HG02938 (cell line): ENCODE results near the gene OSBPL6.

Experiments used
- ATAC-seq: cut with Tn5 transposase; IDR thresholded peaks from one replicate; pipeline ENCODE4 v1.9.1; 2021; ENCODE audit warnings: mild to moderate bottlenecking, moderate library complexity; ENCODE audit not compliant: unreplicated experiment

The OSBPL6 gene

DNA sequence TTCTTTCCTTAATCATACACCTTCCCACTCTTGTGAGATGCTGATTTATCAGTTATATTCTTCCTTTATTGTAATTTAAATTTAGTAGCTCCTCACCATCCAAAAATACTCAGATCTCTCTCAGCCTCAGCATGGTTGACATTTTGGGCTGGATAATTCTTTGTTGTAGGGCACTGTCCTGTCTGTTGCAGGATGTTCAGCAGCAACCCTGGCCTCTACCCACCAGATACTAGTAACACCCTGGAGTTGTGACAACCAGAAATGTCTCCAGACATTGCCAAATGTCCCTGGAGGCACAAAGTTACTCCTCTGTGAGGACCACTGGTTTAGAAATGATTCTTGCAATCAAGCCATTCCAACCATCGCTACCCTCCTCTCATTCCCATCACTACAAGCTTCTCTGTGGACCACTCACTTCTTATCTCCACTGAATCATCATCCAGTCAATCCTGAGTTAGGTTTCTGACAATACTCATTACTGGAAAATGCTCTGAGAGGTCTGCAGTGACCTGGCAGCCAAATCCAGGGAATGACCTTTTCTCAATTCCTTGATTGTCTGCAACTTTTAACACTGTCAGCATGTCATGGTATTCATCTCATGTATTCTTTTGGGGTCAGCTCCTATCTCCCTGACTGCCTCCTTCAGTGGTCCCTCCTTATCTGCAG lies 43.3 kb downstream of the OSBPL6 start:
- ATAC-seq: no peak

DNA sequence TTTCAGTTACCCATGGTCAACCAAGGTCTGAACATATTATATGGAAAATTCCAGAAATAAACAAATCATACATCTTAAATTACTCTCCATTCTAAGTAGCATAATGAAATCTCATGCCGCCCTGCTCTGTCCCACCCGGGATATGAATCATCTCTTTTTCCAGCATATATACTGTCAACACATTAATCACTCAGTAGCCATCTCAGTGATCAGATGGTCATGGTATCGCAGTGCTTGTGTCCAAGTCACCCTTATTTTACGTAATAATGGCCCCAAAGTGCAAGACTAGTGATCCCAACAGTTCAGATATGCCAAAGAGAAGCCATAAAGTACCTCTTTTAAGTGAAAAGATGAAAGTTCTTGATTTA lies 43.8 kb downstream of the OSBPL6 start:
- no peak for ATAC-seq

DNA sequence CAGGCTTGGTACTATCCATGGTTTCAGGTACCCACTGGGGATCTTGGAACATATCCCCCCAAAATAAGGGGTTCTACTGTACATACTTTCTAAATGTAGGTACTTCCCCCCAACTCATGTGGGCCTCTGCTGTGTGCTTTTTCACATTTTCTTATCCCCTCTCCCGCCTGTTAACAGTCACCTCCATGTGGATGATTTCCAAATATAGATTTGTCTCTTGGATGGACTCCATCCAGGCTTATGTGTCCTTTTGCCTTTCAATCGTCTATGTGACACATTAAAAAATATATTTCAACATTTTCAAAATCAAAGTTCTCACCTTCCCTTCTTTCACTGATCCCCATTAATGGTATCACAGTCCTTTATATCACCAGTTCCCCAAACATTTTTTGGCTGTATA lies 44.4 kb downstream of the OSBPL6 start:
- no peak for ATAC-seq

DNA sequence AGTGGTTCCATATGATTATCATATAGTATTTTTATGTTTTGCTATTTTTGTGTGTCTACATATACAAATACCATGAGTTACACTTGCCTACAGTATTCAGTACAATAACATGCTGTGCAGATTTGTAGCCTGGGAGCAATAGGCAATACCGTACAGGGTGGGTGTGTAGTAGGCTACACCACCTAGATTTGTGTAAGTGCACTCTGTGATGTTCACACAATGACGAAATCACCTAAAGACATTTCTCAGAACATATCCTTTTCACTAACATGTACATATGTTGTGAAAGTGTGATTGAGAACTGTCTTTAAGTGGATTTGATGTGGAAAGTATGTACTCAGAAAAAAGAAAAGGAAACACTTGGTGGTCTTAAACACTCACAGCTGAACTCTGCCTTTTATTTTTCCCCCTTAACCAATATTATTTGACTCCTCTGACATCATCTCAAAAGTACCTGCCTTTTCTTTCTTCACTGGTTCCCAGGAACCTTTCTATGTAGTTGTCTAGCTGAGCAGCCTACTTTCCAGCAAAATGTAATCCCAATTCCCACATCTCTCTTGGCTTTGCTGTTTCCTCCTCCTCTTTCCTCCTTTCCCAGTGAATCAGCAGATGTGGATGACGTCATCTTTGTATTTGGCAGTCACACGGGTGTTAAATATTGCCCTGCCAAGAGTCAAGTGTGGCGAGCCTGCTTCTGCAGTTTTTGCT lies 47.7 kb downstream of the OSBPL6 start:
- ATAC-seq: no peak

DNA sequence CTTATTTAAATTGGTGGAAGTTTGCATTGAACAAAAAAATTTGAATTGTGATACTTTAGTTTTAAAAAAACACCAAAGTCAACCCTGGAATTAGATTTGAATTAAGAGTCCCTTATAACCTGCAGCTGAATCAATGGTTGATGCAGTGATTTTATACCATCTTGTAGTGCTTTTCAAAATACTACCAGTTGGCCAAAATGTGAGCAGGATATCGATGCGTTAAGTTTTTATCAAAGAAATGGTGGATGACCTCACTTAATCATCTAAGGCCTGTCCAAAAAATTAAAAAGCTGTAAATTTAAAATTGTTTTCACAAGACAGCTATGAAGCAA lies 48.2 kb downstream of the OSBPL6 start:
- ATAC-seq: no peak

DNA sequence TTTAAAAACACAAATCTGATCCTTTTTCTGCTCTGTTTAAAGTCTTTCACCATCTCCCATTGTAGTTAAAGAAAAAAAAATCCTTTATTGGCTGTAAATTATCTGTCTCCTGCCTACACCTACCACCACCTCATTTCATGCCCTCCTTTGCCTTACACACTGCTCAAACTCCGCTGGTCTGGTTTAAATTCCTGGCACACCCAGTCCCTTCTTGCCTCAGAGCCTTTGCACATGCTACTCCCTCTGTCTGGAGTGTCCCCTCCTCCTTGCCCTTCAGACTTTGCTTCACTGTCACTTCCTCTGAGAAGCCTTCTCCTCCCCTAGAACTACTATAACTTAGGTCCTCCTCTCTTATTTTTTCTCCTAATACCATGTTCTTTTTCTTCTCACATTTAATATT lies 49.6 kb downstream of the OSBPL6 start:
- ATAC-seq: no peak

DNA sequence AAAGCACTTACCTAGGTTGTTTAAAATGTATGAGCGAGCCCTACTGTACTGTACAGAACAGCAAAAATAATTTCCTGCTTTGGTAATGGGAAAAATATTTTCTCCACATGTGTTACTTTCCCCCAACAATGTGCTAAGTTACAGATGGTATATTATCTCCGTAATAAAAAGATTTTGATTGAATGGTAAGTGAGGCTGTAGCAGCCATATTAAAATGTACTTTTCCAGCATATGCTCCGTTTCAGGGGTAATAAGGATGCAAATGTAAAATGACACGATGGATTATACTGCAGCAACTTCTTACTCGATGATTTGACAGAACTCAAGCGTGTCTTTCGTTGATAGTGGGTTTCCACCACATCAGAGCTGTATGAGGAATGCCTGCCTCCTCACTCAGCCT lies 50.5 kb downstream of the OSBPL6 start:
- no peak for ATAC-seq

DNA sequence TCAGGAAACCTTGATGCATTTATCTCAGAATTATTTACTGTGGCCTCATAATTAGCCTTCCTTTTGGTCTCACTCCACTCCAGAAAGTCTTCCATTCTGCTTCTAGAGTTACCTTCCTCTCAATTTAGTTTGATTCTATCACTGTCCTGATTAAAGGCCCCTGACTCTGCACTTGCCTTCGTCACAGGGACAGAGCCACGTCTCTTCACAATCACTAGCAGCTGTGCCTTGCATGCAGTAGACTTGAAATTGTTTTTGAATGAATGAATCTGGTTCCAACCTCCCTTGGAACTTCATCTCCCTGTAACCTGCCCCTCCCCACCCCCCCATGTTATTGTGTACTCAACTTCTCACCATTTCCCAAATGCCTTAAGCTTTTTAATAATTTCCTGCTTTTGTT lies 52.4 kb downstream of the OSBPL6 start:
- ATAC-seq: no peak

DNA sequence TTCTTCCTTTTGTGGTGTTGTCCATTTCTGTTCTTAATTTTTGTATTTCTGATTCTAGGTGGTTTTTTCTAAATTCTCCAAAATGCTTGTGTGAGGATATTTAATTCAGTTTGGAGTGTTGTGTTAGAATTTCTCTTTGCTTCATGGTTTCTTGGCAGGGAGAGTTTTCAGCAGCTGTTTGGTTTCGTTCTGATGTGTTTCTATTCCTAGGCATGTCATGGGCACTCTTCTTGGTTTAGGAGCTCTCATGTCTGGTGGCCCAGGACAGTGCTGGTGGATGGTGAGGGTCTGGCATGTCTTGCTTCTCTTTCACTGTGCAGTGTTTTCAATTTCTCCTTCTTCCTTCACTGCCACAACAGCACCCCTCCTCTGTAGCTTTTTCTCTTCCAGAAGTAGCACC lies 52.9 kb downstream of the OSBPL6 start:
- ATAC-seq: no peak

DNA sequence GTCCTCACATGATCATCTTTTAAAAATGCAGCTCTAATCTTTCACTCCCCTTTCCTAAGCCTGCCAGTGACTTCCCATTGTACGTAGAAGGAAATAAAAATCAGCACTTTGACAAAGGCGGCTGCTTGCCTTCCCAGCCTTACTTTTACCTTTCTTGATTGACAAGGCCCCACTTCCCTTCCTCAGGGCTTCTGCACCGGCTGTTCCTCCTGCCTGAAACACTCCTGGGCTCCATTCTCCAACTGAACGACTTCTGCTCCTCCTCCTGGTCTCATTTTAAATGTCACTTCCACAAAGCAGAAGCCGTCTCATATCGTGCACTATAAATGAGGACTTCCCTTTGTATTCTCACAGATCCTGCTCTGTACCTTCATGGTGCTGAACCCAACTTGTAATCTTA lies 56.1 kb downstream of the OSBPL6 start:
- no peak for ATAC-seq

DNA sequence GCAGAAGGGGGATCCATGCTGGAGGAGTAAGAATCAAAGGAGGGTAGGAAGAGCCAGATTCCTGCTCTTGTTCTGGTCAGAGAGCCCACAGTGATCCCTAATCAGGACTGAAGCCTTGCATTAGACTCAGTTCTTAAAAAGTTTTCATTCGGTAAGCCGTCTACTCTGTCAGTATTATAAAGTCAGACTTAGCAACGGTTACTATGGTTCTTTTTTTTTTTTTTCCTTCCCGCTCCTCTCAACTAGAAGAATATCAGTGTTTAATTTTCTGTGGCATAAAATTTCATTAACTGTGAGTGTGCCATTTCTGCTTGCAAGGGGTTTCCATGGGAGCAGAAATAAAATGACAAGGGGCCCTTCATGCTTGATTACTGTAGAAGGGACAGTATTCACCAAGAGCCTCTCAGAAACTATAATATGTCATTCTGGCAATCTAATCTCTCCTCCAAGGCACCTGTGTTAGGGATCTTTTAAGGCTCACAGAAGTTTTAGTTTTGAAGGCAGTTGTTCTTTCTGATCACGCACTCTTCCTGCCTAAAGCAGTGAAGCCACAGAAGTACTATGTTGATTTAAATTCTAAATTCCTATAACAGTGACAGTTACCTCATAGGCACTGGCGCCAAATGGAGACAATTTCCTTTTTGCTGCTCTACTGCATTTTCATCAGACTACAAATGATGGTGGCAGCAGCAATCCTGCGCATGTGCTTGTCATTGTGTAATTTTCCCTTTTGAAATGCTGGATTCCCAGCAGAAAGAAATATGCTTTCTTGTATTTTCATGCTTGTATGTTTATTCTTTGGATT lies 57.0 kb downstream of the OSBPL6 start:
- ATAC-seq: no peak

DNA sequence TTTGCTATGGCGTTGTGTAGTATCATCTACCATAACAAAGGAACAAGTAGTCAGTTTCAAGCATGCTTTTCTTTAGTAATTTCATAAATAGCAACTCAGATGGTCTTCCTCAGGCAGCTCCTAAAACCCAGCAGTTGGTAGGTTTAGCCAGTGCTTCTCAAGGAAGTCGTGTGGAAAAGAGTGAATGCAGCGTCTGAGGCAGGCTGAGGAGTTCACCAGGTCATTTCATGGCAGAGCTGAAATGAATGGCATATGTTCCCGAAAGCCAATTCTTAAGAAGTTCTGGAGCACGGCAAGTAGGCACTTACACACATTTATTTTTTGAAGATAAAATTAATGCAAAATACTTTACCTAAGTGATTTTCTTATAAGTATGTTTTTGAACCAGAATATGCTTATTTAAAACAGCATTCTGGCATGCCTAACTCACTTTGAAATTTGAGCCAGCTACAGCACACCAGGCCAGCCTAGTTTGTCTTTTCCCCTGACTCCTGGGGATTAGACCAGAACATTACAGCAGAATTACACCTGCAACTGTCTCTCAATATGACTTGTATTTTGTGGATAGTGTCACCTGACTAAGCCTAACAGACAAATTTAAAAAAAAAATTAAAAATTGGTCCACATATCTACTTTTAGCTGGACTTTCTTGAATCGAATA lies 62.2 kb downstream of the OSBPL6 start:
- no peak for ATAC-seq

DNA sequence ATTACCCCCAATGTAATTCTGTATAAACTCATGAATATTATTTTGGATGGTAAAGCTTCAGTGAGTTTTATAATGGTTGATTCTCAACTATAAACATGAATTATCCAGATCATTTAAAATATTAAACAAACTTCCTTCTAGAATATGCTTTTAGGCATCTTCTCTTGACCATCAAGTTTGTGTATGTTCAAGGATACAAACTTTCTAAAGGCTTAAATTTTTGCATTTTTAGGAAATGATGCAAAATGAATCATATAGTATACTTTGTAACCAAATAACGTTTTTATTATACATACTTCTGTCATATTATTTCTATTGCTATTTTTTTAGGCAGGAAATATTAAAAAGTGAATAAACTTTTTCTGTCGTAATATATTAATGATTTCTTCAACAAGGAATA lies 62.8 kb downstream of the OSBPL6 start:
- no peak for ATAC-seq

DNA sequence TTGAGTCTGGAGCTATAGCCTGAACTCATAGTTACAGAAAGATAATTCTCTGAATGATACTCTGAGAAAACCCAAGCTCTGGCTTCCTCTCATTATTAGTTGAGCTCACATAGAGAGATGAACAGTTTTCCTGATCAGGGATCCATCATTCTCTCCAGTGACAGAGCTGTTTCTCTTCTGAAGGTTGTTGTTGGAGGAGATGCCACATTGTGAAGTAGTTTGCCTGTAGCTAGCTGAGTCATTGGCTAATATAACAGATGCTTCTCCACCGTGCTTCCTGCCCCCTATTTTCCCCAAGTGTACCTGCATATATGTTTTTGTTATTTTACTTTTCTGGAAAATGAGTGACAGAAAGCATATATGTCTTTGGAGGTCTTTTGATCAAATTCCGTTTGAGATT lies 64.6 kb downstream of the OSBPL6 start:
- ATAC-seq: no peak

DNA sequence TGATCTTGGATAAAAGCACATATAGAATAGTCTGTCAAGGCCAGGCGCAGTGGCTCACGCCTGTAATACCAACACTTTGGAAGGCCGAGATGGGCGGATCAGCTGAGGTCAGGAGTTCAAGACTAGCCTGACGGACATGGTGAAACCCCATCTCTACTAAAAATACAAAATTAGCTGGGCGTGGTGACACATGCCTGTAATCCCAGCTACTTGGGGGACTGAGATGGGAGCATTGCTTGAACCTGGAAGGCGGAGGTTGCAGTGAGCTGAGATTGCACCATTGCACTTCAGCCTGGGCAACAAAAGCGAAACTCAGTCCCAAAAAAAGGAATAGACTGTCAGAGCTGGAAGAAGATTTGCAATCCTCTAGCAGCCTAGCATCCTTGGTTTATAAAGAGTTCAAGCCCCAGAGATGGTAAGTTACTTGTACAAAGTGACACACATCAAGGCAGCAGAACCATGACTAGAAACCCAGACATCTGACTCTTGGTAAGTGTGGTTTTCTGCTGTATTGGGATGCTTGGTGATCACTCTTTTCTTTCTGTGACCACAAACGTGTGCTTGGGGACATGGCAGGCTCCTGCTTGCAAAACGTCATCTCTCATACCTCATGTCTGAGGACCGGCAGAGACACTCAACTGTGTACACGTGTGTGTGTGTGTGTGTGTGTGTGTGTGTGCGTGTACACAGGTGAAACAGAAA lies 69.0 kb downstream of the OSBPL6 start:
- ATAC-seq: no peak

DNA sequence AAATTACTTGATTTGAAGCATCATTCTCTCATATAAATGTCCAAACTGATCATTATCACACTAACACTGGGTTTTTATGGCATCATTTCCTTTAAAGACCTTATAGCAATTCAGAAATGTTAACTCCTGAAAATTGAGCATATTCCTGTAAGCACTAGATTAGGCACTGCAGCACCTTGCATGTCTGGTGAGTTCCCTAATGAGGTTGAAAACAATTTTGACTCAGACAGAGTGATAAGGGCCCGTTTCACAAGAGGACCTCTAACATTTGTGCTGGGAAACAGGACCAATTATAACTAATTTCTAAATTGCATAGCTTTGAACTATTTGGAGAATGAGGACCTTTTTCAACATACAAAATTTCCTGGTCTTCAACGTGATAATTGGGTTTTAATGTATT lies 69.9 kb downstream of the OSBPL6 start:
- ATAC-seq: no peak

DNA sequence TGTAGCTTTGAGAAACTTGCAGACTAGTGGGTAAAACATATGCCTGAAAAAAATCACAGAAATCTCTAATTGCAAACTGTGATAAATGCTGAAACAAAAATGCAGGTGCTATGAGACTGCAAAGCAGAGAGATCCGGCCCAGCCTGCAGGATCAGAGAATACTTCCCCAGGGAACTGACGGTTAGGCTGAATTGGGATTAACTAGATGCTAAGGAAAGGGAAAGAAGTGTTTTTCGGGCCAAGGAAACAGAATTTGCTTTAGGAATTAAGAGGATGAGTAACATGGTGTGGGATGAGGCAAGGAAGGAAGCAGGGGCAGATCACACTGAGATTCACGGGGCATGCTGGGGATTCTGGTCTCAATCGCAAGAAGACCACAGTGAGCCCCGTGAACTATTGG lies 71.5 kb downstream of the OSBPL6 start:
- no peak for ATAC-seq

DNA sequence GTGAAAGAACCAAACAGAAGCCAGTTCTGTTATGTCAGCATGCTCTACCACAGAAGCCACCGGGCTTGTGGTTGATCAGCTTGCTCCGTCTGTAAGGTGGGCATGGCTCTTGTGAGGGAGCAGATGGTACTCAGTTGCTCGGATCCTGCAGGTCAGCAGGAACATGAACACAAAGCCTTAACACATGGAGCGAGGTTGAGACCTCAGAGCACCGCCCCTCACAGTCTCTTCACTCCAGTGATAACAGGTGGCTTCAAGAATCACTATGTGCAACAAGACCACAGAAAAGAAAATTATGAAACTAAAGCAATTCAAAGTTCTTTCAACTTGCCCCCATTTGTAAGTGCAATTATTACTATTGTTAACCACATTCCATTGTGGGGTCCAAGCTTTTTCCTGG lies 72.1 kb downstream of the OSBPL6 start:
- ATAC-seq: no peak

DNA sequence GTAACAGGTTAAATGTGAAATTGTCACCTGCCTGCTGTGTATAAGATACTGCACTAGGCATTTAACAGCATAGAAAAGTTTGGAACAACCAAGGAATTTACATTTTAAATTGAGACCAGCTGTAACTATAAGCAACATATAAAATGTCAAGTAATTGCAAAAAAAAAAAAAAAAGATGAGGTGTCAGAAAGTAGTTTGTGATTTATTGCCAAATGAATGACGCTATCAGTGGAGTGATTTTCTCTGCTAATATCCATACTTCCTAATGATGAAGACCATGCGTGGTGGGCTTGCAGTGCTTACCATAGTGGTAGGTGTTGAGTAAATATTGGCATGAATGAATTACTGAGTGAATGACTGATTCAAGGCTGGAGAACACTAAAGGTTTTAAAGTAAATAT lies 73.3 kb downstream of the OSBPL6 start:
- no peak for ATAC-seq

DNA sequence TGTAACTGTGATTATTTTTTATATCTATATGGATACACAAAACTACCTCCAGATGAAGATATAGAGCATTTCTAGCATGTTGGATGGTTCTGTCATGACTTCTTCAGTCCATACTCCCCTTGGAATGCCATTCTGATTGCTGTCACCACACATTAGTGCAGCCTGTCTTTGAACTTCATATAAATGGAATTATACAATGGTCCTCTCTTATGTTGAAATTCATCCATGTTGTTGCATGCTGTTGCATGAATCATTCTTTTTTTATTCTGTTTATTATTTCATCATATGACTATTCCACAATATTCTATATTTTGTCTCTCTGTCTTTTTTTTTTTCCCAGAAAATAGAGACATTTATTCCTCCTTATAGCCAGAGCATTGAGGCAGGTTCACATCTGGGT lies 74.1 kb downstream of the OSBPL6 start:
- ATAC-seq: no peak
